Ascending aorta (tissue), 2 donors: Measurements from ENCODE around the gene JUP. TPM values are rescaled to one million over a fixed set of nuclear protein-coding genes. Genes with fewer than 3 reads are reported as not detected.
"Not testable (repeated sequence)": the region's sequence is repeated elsewhere in the genome, so short reads cannot be mapped to it uniquely, and the experiment has no call there.

Experiments
- DNase-seq, 2 donors: peaks; one replicate each; pipeline ENCODE4 v3.0.0-alpha.2; 2019; ENCODE audit warnings: low spot score in 2 of 2
- H3K27ac ChIP-seq, 2 donors: fragments of 200-600 bp; sonication (generic); one replicate each; pipeline ENCODE4 v1.5.1; 2016 to 2017; ENCODE audit warnings: mild to moderate bottlenecking in 1 of 2
- H3K27me3 ChIP-seq: fragments of 200-600 bp; sonication (generic); one replicate; pipeline ENCODE4 v1.5.1; 2017
- H3K36me3 ChIP-seq, 2 donors: fragments of 200-600 bp; sonication (generic); one replicate each; pipeline ENCODE4 v1.5.1; 2016
- H3K4me1 ChIP-seq, 2 donors: fragments of 200-600 bp; sonication (generic); one replicate each; pipeline ENCODE4 v1.5.1; 2016 to 2017; ENCODE audit warnings: mild to moderate bottlenecking in 1 of 2
- H3K4me3 ChIP-seq, 2 donors: fragments of 200-600 bp; sonication (generic); one replicate each; pipeline ENCODE4 v1.5.1; 2016 to 2017; ENCODE audit warnings: mild to moderate bottlenecking in 1 of 2
- H3K9me3 ChIP-seq, 2 donors: fragments of 200-600 bp; sonication (generic); one replicate each; pipeline ENCODE4 v1.5.1; 2016
- CTCF ChIP-seq, 3 experiments: fragments of 200-600 bp in 2 of 3; fragments of 450-650 bp in 1 of 3; sonication (generic) in 2 of 3; IDR thresholded peaks; one replicate each; pipeline ENCODE4 v1.5.1; 2016 to 2019; ENCODE audit warnings: antibody characterized with exemption in 3 of 3, mild to moderate bottlenecking in 1 of 3, moderate library complexity in 1 of 3
- intact Hi-C: fragments of 100-400 bp; cut with DNase I; formaldehyde crosslinking; loops from one replicate; pipeline ENCODE4 v1.15.1; 2023
- total RNA-seq: library from RNA; depleted of rRNA; stranded (reverse); fragments of >200 nt; gene quantifications from one replicate; pipeline ENCODE4 v1.1.0, GENCODE V29; 2016

Gene JUP
- total RNA-seq: 47.9 TPM

DNA sequence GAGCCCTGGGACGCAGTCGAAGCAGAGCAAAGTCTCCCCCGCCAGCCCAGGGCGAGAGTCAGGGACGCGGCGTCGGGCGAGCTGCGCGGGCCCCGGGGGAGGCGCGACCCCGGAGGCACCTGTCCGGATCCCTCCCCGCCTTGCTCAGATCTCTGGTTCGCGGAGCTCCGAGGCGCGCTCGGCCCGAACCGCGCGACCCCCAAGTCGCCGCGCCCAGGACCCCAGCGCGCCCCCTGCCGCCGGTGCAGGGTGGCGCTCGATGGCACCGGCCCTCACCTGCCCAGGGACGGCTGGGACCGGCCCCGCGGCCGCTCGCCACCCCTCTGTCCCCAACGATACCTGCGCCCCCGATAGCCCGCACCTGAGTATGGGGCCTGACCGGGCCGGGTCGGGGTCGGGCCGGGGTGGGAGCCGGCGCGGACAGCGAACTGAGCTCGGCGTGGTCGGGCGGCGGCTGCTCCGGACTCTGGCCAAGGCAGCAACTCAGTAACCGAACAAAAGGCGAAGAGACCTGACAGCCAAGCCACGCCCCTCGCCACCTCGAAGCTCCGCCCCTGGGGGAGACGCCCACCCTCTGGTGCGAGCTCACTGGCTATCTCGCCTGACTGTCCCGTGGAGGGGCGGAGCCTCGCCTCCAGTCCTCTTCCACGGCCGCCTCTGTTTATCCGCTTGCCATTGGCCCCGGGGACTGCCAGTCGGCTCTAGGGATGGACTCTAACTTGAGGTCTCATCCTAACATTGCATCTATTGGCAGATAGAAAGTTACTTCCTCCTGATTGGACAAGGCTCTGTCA is at the start of gene JUP:
JUP (minus strand) TSS at position 485 of the 794 bp plus-strand sequence. CDS start 14,857 bp downstream, outside the sequence.
- intact Hi-C loops: loop anchor here (2.0 kb wide), 1 partner anchor 14 kb away; no protein-coding TSS in a partner anchor
- no peaks in the 10 kb centered on the region for H3K9me3 ChIP-seq
- peak; percentile 16 to 57 (median 34) for TF ChIP-seq CTCF (IDR thresholded peaks at IDR 0.05)
- peak within 1 kb of the TSS; percentile 66 to 71 for H3K27ac ChIP-seq
- DNase-seq: peak; percentile 98 to 99
- peaks cover 8 to 30% of the 10 kb centered on the region in 2 donors for H3K4me1 ChIP-seq
- no peaks in the 10 kb centered on the region for H3K27me3 ChIP-seq
- H3K4me3 ChIP-seq: peak within 1 kb of the TSS; percentile 67 to 71
- H3K36me3 ChIP-seq: no peaks in the 10 kb centered on the region

DNA sequence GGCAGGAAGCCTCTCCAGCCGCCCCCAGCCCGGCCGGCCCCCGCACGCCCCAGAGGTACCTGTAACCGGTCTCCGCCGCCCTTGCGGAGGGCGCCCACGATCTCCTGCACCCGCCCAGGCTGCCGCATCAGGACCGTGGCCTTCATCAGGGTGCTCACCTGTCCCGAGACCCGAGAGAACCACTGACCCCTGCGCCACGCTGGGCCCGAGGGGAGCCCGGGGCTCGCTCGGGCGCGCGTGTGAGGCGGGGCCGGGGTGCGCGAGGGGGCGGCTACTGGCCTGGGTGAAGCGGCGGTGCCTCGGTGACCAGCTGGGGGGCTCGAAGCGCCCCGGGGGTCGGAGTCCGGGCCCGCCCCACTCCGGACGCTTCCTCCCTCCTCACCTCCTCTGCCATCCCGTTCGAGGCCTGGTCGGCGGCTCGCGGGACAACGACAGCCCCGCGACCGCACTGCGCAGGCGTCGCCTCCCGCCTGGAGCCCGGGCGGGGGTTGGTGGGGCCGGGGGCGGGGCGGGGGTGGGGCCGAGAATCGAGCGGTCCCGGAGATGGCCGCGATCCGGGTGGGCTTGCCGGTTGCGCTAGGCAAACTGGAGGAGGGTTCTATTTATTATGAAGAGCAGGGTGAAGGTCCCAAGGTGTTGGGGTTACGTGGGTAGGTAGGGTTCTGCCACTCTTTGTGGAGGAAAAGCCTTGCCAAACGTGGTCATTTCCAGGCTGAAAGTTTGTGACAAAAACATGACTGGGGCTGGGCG is 49.5 kb upstream of the JUP start, which contains the start of gene NT5C3B:
NT5C3B (minus strand) TSS at position 433 of the 750 bp plus-strand sequence; CDS start at position 394, 39 bp downstream.
- peak in 1 of 2 donors; percentile 83 for DNase-seq
- intact Hi-C loops: loop anchor here (1.0 kb wide), 1 partner anchor 29 kb away; the partner anchor contains the start of gene KLHL11
- H3K9me3 ChIP-seq: no peaks in the 10 kb centered on the region
- H3K4me3 ChIP-seq: peak within 1 kb of the TSS; percentile 71 to 87
- peak within 1 kb of the TSS; percentile 76 to 89 for H3K27ac ChIP-seq
- no peak for TF ChIP-seq CTCF (IDR thresholded peaks at IDR 0.05)
- H3K27me3 ChIP-seq: no peaks in the 10 kb centered on the region
- H3K4me1 ChIP-seq: peaks cover 0 to 7% of the 10 kb centered on the region in 2 donors
- peaks cover 11 to 24% of the 10 kb centered on the region in 2 donors for H3K36me3 ChIP-seq

GRCh38 chr17:41835214-41835799 is 48.8 kb upstream of the JUP start:
- Histone ChIP-seq H3K36me3 (peaks cover 17 to 31% of the 10 kb centered on the region in 2 donors), H3K4me3 (peak overlapping the region; percentile 71 to 87), H3K27ac (peak overlapping the region; percentile 76 to 89), H3K4me1 (peaks cover 0 to 7% of the 10 kb centered on the region in 2 donors), H3K9me3 (no peaks in the 10 kb centered on the region), H3K27me3 (no peaks in the 10 kb centered on the region)
- no peak for DNase-seq
- TF ChIP-seq CTCF (IDR thresholded peaks at IDR 0.05): no peak
- intact Hi-C loops: no loop called here

GRCh38 chr17:41829961-41830360 is 43.5 kb upstream of the JUP start:
- H3K4me1 ChIP-seq, H3K4me3 ChIP-seq, DNase-seq, intact Hi-C loops, H3K27me3 ChIP-seq, H3K27ac ChIP-seq, H3K9me3 ChIP-seq: not testable (repeated sequence)
- peaks cover 57 to 84% of the 10 kb centered on the region in 2 donors for H3K36me3 ChIP-seq

- H3K9me3 ChIP-seq: no peaks in the 10 kb centered on the region
- H3K27ac ChIP-seq: no peak overlapping the region
- DNase-seq: no peak
- no peak overlapping the region for H3K4me3 ChIP-seq
- H3K4me1 ChIP-seq: no peaks in the 10 kb centered on the region
- TF ChIP-seq CTCF (IDR thresholded peaks at IDR 0.05): no peak
- H3K36me3 ChIP-seq: peaks cover 40 to 63% of the 10 kb centered on the region in 2 donors
- intact Hi-C loops: no loop called here
- H3K27me3 ChIP-seq: no peaks in the 10 kb centered on the region
Observed at GRCh38 chr17:41825175-41825845, 38.8 kb upstream of the JUP start.
